Neural progenitor cell (in vitro differentiated cells): Measurements from ENCODE around the gene ANXA11.

Experiments
- EZH2 ChIP-seq: fragments of 200-600 bp; sonication (generic); IDR thresholded peaks from 2 replicates; pipeline ENCODE4 v1.6.1; 2017; ENCODE audit warnings: antibody characterized with exemption, mild to moderate bottlenecking, moderate library complexity
- TF ChIP-seq, protein P1 (sequence below): fragments of 200-600 bp; sonication (generic); IDR thresholded peaks from 2 replicates; pipeline ENCODE4 v1.5.1; 2017; ENCODE audit warnings: antibody characterized with exemption, mild to moderate bottlenecking

DNA sequence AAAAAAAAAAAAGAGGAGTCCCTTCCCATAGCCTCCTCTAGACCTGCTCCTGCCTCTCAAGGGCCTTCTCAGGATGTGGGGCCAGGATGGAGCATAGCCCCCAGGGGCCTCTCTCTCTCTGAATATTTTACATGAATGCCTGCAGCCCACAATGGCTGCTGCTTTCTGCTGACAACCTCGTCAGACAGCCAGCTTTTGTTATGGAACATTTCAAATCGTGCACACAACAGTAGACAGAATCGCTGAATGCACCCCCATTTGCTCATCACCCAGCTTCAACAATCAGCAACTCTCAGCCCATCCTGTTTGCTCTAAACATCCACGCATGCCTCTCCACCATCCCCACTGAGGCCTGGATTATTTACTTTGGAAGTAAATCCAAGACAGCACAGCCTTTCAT lies 67.4 kb downstream of the ANXA11 start:
- TF ChIP-seq EZH2, result no peak
- TF ChIP-seq, protein P1, sequence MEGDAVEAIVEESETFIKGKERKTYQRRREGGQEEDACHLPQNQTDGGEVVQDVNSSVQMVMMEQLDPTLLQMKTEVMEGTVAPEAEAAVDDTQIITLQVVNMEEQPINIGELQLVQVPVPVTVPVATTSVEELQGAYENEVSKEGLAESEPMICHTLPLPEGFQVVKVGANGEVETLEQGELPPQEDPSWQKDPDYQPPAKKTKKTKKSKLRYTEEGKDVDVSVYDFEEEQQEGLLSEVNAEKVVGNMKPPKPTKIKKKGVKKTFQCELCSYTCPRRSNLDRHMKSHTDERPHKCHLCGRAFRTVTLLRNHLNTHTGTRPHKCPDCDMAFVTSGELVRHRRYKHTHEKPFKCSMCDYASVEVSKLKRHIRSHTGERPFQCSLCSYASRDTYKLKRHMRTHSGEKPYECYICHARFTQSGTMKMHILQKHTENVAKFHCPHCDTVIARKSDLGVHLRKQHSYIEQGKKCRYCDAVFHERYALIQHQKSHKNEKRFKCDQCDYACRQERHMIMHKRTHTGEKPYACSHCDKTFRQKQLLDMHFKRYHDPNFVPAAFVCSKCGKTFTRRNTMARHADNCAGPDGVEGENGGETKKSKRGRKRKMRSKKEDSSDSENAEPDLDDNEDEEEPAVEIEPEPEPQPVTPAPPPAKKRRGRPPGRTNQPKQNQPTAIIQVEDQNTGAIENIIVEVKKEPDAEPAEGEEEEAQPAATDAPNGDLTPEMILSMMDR, result no peak
